ENCODE measurements around the gene C16orf96.

Gene C16orf96

DNA sequence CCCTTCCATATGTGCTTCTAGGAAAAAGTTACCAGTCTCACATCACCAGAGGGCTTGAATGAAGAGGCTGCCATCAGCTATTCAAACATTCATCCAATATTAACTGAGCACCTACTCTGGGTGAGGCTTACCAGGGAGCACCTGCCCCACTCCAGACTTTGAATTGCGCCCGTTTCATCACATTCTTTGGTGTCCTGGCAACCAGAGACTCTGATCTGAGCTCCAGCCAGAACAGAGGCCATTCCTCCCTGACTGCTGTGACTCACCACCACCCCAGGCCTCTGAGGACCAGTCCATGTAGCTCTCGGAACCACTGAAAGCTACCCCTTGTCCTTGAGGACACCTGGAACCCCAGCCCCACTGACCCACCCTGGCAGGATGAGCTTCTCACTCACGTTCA, at the start of gene C16orf96:
C16orf96 (plus strand) TSS at position 229 of the 400 bp plus-strand sequence; CDS start at position 379, 150 bp downstream.
- FAIRE-seq, result no peak

DNA sequence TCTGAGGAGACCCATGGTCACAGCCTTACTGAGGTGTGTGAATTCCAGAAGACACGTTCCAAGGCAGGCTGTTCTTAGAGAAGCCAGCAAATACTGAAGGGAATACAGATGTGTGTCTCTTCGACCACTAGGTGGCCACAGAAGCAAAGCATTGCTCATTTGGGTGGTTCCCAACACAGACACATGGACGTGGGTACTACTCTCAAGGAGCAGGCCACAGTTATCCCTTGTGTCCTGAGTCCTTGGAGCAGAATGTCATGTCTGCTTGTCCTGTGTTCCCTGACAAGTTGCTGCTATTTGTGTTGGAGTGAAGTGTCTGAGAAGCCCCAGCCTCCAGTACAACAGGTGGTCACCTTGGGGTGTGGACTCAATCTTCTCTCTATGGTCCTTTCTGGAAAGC, 49.7 kb upstream of the C16orf96 start:
- FAIRE-seq, result no peak

DNA sequence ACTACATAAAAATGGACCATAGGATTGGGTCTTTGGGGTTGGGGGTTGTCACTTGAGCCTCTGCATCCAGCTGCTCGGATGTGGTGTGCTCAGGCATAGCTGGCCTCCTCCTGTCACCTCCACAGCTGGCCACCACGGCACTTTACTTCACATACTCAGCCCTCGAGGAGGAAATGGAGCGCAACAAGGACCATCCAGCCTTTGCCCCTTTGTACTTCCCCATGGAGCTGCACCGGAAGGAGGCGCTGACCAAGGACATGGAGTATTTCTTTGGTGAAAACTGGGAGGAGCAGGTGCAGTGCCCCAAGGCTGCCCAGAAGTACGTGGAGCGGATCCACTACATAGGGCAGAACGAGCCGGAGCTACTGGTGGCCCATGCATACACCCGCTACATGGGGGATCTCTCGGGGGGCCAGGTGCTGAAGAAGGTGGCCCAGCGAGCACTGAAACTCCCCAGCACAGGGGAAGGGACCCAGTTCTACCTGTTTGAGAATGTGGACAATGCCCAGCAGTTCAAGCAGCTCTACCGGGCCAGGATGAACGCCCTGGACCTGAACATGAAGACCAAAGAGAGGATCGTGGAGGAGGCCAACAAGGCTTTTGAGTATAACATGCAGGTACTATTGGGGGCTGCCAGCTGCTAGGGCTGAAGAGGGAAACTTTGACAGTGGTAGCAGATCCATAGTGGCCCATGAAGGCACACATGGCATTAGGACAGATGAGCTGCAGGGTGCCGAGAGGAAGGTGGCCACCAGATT, 48.4 kb upstream of the C16orf96 start:
- no peak for FAIRE-seq

DNA sequence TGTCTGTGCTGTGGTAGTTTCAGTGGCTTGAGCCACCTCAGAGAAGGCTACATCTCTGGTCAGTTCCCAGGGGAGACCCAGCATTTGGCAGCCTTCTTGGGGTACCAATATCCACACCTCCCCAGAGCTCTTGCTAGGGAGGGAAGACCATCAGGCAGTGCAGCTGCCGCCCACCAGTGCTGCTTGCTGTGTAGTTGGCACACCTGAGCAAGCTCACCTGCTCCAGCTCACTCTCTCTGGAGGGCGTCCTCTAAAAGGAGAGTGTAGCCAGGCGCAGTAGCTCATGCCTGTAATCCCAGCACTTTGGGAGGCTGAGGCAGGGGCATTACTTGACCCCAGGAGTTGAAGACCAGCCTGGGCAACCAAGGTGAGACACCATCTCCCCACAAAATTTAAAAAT, 47.3 kb upstream of the C16orf96 start:
- no peak for FAIRE-seq

DNA sequence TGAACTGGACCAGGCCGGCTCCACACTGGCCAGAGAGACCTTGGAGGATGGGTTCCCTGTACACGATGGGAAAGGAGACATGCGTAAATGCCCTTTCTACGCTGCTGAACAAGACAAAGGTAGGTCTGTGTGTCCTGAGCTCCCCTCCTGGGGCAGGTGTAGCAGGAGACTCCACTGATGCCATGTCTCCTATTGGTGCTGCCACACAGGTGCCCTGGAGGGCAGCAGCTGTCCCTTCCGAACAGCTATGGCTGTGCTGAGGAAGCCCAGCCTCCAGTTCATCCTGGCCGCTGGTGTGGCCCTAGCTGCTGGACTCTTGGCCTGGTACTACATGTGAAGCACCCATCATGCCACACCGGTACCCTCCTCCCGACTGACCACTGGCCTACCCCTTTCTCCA, 46.7 kb upstream of the C16orf96 start:
- no peak for FAIRE-seq

DNA sequence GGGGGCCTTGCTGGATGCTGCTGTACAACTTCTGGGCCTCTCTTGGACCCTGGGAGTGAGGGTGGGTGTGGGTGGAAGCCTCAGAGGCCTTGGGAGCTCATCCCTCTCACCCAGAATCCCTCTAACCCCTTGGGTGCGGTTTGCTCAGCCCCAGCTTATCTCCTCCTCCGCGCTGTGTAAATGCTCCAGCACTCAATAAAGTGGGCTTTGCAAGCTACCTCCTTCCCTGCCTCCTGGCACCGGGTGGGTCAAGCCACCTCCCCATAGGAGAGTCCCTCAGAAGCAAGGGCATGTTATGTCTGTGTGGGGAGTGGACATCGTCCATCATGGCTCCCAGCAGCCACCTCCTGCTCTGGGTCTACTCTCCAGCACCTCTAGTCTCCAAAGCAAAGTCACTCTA, 46.0 kb upstream of the C16orf96 start:
- FAIRE-seq, result no peak

DNA sequence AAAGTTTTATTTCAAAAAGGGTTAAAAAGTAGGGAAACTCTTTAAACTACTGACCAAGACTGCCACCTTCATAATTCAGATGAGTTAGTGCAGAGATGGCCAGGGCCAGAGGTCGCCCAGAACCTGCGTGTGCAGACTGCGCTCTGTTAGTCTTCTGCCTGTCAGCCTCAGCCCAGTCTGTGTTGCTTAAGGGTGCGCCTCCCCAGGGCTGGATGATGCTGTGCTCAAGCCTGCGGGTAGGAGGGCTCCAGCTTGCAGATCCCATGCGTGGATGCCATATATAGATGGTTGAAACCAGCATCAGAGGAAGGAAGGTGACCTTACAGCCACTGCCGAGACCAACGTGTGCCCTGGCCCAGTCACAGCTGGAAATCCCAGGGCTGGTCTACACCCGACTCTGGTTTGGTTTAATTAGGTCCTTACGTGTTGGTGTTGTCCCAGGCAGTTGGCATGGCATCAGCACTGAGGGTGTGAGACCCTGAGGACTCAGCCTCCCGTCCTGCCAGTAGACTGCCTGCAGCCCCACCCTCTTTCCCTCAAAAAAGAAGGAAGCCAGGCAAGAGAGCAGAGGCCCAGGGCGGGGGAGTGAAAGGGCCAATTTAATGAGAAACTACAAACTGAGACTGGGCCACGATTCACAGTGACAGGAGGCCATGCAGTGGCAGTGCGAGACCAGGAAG, 45.3 kb upstream of the C16orf96 start:
- no peak for FAIRE-seq

DNA sequence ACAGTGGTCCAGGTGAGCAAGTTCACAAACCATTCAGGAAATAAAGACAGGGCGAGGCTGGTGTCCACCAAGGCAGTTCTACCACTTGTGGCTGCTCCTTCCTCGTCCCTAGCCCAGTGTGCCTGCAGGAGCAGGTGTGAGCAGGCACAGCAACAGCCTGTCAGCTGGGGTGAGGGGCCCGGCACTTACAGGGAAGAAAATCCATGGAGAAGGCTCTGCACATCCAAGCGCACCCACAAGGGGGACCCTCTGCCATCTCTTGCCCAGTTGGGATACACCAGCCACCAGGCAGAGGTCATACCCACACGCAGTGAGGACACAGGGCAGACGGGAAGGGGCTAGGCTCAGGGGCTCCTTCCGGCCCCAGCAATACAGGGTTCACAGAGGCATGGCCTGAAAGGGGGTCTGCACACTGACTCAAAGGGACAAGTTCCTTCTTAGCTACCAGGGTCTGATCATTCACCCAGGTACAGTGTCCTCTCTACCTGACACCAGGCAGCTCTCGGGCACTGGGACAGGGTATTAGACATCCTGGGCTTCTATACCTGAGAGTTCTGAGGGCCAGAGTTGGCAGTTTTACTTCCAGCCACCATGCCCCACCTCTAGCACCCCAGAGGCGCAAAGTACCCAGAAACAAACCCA, 44.6 kb upstream of the C16orf96 start:
- no peak for FAIRE-seq

DNA sequence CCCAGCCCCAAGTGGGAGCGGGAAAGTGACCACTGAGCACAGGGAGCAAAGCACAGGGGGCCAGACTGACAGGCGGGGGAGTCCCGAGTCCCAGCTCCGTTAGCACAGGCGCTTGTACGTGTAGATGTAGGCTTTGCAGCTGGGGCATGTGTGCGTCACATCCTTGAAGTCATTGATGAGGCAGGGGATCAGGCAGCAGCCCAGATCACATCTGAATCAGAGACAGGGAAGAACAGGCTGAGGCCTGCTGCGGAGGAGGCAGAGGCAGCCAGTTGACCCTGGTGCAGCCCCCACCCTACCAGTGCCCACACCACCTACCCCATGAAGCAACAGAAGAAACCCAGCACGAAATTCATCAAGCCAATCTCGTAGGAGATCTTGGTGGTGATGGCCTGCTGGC, 43.7 kb upstream of the C16orf96 start:
- no peak for FAIRE-seq

DNA sequence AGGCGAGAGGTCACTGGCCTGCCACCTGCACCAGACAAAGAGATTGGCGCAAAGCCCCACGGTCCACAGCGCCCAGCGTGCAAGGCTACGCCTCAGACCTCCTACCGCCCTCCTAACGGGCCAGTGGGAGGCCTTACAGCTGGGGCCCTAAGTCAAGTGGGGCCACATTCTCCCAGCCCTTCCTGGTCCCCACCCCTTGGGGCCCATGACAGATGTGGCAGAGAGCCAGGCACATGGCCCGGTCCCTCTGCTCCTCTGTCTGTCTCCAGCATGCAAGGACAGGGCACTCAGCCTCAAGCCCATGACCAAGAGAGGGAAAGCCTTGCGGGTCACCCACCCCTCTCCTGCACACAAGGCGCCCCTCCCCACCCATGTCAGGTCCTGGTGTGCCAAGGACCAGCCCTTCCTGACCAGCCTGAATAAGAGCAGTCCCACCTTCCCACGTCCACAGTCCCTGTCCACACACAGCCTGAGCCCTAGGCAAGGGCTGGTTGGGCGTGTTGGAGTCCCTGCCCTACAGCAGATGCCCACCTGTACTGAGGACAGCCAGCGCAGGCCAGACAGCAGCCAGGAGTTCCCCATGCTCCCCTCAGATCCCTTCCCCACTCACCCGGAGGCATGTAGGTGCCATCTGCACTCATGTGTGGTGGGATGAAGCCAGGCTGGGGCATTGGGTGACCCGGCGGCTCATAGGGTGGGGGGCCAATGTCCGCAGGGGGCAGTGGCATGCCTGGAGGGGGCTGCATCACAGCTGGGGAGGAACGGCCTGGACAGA, 42.9 kb upstream of the C16orf96 start:
- no peak for FAIRE-seq

DNA sequence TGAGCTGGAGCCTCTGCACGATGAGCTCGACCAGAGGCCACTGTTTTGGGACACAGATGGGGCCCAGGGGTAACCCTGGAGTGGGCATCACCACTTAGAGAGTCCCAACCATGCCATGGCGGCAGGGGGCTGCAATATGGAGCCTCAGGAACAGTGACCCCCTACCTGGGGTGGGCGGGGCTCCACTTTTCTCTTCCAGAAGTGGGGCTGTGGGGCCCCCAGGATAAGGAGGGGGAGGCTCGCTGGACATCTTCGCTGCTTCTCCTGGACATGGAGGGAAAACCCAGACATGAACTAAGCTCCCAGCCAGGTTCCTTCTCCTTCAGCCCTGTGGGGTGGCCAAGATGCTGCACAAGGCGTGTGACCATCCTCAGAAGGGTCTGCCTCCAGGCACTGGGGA, 42.3 kb upstream of the C16orf96 start:
- FAIRE-seq, result no peak

DNA sequence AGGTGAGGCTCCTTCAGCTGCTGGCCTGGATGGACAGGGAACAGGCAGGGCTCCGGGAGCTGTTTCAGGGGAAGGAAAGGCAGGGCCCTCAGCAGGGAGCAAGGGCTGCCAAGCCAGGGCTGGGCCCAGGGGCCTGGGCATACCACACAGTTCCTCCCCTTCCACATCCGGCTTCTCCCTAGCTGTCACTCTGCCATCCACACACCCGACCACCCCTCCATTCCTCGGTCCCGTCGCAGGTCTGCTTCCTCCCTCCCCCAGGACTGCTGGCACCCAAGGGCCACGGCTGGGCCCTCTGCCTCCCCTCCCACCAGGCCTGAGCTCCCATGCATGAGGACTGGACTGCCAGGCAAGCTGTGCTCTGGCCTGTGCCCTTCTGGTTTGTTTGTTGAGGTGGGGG, 41.5 kb upstream of the C16orf96 start:
- no peak for FAIRE-seq

DNA sequence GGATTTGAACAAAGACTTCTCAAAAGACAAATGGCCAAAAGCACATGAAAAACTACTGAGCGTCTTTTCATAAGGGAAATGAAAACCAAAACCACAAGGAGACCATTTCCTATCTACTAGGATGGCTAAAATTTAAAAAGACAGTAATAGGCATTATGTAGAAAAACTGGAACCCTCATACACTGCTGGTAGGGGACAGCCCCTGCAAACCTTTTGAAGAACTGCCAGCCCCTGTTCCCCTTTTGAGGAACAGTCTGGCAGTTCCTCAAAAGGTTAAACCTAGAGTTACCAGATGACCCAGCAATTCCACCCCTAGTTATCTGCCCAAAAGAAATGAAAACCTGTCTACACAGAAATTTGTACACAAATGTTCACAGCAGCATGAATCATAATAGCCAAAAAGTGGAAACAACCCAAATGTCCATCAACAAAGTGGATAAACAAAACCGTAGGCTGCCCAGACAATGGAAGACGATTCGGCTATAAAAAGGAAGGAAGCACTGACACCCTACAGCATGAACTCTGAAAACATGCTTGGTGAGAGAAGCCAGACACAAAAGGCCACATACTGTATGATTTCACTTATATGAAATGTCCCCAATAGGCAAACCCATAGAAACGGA, 40.4 kb upstream of the C16orf96 start:
- no peak for FAIRE-seq

DNA sequence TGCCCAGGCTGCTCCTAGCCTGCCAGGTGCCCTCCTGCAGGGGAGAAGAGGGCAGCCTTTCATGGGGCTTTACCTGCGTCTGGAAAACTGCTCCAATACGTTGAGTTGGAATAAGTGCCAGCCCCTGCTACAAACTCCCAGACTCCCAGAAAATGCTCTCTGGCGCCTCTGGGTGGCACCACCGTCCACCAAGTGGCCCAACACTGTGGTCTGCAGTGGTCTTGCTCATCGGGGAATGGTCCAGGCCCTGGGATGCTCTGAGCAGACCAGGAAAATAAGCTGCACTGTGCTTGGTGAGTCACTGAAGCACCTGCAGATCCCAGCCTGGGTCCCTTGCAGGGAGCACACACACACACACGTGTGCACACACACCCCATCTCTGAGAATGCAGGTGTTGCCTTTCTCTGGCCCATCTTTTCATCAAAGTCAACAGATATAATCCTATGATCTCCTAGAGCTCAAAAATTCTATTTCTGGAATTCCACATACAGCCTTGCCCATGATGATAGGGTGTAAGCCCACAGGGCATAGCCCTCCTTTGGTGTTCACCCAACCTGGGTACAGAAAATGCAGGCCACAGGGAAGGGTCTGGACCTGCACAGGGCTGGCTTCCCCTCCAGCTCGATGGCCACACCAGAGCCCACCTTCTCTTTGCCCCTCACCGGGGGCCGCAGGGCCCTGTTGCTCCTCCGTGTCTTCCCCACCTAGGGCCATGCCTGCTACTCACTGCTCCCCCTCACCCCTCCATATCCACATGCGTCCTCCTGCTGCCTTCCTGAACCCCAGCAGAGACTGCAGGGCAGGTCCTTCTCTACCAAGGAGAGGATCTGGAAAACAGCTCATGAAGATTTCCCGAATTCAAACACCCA, 38.1 kb upstream of the C16orf96 start:
- FAIRE-seq, result no peak

DNA sequence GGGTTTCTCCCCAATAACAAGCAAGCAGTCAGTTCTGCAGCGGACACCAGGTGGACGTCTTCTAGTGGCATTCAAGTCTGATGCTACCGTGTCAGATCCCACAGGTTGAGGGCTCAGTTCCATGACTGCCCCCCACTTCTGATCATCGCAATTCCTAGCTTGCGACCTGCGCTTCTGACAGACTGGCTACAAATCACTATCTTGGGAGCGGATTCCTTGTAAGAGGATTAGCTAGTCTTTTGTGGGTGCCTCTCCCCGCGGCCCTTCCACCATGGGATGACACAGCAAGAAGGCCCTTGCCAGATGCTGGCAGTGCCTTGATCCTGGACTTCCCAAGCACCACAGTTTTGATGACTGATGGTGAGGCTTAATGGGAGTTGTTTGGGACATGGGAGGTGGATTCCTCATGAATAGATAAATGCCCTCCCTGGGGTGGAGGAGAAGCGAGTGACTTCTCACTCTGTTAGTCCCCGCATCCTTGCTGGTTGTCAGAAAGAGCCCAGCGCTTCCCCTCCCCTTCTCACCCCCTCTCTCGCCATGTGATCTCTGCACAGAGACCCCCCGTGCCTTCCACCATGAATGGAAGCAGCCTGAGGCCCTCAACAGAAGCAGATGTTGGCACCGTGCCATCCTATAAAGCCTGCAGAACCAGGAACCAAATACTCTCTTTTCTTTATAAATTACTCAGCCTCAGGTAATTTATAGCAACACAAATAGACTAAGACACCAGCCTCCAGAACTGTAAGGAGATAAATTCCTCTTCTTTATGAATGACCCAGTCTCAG, 36.7 kb upstream of the C16orf96 start:
- no peak for FAIRE-seq

DNA sequence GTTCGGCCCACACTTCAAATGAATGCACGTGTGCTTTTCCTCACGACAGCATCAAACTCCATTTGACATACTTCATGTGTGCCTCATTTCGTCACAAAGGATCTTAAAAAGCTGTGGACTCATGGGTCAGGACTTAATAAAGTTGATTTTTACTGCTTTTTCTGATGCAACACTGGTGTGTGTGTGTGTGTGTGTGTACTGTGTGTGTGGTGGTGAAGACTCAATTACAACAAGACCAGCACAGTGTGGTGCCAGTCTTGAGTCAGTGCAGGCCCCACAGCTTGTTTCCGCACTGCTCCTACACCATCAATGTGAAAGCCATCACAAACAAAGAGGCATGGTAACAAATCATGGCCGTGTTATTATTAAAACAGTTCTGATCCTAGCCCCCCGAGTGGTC, 35.2 kb upstream of the C16orf96 start:
- FAIRE-seq, result no peak

DNA sequence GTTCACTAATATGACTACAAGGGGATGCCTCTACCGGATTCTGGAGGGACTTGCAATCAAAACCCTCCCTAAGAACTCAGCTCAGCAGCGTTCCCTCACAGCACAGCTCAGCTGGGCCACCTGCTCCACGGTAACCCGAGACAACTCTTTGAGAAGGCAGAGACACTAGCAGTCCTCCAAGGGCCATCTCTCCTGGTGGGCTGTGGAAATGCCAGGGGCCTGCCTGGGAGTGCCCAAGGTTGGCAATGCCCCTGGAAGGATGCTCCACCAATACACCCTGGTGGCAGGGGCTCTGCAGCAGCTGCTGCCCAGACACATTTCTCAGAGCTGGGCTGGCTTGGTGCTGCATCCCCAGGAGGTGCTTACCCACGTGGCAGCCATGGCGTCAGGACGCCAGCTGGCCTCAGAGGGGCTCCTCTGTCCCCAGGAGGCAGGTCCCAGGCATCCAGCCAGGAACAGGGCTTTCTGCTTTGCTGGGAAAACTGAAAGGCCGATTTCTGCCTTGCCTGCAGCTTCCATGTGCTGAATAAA, 34.0 kb upstream of the C16orf96 start:
- no peak for FAIRE-seq

DNA sequence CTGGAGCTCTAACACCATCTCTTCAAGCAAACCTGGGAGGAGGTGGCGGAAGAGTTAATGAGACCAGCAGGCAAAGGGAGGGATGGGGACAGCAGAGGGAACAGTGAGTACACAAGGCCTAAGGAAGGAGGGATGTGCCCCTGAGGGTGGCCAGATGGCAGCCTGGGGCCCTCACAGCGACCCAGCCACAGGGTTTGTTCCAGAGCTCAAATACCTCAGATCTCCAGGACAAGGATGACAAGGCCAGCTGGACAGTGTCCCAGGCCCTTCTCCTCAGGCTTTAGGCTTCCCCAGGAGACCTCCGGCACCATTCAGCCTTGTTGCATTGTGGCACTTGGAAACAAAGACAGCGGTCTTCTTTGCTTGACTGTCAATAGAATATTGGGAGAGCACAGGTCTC, 32.5 kb upstream of the C16orf96 start:
- no peak for FAIRE-seq

DNA sequence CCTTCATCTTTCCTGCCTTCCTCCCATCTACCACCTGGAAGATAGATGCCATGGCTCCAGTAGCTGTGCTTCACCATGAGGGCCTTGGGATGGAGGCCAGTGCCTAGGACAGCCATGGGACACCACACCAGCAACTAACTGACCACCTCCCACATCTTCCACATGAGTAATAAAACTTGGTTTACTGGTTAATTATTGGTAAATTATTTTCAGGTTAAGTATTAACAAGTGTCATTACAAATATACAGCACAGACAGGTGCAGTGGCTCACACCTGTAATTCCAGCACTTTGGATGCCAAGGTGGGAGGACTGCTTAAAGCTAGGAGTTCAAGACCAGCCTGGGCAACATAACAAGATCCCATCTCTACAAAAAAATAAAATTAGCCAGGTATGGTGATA, 31.6 kb upstream of the C16orf96 start:
- no peak for FAIRE-seq

DNA sequence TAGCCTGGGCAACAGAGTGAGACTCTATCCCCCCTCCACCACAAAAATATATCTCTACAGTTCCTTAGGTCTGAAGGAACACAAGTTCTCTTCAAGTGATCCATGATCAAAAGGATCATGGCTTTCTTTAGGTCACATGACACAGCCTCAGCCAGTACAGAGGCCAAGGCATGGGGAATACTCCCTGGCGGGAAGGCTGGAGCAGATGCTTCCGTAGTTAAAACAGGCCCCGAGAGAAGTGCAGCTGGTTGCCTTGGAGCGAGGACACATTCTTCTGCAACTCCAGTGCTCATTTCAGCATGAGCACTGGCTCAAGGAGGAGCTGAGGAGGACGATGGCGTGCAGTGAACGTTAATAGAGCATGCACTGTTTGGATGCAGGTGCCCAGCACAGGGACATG, 31.1 kb upstream of the C16orf96 start:
- FAIRE-seq, result no peak
